HG03378 (cell line): Measurements from ENCODE around the gene DDA1.

Experiments used
- ATAC-seq: cut with Tn5 transposase; IDR thresholded peaks from one replicate; pipeline ENCODE4 v1.9.1; 2021; ENCODE audit warnings: mild to moderate bottlenecking, moderate library complexity; ENCODE audit not compliant: unreplicated experiment

Gene DDA1

DNA sequence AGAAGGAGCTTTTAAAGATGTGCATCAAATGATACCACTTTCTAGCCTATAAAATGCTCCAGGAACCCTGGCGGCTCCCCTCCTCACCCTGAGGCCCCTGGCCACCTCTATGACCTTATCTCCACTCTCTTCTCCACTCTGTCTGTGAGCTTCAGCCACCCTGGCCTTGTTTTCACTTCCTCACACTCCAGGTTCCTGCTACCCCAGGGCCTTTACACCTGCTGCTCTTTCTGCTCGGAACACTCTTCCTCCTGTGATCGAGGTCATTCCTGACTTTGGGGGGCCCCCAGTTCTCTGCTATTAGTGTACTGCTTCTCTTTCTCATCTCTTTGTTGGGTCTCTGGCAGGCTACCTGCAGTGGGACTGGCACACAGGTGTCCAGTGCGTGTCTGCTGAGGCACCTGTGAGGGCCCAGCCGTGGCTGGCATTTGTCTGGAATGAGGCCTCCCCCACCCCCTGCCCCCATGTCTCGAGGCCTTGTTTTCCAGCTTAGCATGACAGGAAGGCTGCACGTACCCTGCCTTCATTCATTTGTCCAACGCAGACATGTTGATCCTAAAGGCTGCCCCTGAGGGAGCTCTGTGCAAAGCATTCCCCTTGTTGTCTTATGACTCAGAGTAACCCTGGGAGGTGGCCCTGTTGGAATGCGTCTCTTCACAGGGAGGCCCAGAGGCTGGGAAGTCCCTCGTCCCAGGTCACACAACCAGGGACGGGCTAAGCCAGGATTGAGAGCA lies 2.3 kb downstream of the DDA1 start:
- ATAC-seq = no peak

DNA sequence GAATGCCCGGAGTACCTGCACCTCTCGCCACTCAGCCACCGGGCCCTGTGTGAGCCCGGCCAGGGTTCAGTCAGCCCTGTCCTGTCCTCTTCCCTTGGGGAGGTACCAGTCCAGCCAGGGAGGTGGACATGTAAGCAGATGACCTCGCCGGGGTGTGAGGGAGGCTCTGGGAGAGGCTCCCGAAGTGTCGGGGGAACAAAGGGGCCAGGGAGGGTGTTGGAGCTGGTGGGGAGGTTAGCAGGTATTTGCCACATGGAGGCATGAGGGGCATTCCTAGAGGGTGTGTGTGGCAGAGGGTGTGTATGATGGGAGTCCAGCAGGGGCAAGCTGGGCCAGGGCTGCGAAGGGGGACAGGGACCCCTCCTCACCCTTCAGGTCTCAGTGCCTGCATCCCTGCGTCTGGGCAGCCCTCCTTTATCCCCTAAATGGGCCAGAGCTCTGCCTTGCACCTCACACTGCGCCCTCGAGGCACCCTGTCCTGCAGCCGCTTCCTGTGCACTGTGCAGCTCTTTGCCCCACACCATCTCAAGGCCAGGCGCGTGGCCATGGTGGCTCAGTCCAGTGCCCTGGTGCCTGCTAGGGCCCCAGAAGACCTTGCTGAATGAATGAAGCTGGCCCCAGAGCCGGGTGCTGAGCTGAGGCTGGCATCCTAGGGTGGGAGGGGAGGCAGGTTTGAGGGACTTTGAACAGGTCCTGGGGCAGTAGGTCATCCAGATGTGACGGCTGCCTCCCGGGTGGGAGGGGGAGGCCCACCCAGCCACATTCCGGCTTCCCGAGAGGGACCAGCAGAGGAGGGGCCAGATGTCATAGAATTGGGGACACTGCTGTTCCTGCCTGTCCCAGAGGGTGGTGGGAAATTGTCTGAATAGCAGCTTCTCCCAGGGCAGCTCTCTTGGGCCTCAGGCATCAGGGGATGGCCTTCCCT lies 3.1 kb downstream of the DDA1 start:
- no peak for ATAC-seq

DNA sequence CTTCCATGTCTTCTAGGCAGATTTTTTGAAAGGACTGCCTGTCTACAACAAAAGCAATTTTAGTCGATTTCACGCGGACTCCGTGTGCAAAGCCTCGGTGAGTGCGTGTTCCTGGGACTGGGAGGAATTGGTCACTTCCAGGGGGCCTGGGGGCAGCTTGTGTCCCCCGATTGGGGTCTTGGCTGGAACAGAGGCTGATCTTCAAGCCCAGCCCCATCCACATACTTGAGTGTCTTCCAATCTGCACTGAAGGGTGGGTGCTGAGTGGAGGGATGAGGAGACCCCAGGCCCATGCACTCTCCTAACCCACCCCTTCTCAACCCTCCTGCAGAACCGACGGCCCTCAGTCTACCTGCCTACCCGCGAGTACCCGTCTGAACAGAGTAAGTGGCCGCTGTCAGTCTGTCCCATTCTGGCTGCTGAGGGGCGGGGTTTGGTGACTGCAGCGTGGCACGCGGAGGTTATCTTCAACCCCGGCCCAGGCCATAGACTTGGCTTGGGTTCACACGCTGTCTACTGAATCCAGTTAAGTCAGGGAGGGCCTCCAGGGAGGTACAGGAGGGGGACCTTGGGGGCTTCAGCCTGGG lies 4.7 kb downstream of the DDA1 start:
- ATAC-seq = no peak

DNA sequence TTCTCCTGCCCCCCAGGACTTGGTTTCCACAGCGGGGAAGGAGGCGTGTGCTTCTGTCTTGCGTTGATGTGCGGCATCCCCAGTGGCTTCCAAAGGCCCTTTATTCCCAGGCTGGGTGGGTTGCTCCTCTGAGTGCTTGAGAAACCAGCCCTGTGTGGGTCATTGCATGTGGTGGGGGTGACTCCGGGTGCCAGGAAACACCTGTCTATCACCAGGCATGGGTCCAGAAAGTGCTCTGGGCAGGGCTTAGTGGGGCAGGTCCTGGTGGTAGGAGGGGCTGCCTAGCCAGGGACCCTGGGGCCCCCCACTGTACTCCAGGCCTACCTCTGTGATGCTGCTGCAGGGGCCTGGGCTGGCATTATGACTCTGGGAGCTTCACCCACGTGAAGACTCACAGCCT lies 9.6 kb downstream of the DDA1 start:
- ATAC-seq = no peak

DNA sequence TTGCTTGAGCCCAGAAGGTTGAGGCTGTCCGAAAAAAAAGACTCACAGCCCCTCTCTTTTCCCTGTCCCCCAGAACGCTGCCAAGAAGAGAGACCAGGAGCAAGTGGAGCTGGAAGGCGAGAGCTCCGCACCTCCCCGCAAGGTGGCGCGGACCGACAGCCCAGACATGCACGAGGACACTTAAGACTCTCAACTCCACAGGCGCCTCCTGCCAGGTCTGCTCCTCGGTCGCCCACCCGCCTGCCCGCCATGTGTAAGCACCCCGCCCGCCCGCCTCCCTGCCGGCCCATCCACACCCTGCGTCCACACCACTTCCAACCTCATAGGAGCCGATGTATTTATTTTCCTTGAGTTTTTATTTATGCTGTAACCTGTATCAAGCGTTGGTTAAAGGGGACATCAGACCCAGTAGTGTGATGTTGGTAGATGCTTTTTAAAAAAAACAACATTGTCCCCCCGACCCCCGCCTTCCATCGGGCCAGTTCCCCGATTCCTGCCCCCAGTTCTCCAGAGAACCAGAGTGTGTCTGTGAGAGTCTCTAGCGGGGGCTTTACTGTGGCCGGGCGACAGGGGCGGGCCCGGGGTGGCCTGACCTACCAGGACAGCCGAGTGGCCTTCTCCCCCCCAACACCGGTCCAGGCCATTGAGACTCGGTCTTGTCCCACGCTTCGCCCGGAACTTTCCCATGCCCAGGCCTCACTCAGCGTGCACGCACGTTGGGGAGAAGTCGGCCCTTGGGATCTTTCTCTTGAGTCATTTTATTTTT lies 10.3 kb downstream of the DDA1 start:
- no peak for ATAC-seq

DNA sequence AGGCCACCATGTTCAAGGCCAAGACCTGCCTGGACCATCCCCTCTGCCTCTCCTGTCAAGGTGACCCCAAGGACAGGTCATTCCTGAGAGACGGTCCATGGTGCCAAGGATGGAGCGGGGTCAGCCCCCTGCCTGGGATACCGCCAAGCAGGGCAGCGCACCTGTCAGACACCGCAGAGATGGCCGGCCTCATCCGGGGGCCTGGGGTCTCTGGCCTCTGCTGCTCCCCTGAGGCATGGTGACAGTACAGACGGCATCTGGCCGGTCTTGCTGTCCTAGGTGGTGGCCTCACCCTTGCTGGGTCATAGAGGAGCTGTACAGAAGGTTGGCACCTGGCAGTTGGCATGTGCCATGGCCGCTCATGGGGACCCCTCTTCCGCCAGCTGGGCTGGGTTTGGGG lies 11.1 kb downstream of the DDA1 start:
- no peak for ATAC-seq

DNA sequence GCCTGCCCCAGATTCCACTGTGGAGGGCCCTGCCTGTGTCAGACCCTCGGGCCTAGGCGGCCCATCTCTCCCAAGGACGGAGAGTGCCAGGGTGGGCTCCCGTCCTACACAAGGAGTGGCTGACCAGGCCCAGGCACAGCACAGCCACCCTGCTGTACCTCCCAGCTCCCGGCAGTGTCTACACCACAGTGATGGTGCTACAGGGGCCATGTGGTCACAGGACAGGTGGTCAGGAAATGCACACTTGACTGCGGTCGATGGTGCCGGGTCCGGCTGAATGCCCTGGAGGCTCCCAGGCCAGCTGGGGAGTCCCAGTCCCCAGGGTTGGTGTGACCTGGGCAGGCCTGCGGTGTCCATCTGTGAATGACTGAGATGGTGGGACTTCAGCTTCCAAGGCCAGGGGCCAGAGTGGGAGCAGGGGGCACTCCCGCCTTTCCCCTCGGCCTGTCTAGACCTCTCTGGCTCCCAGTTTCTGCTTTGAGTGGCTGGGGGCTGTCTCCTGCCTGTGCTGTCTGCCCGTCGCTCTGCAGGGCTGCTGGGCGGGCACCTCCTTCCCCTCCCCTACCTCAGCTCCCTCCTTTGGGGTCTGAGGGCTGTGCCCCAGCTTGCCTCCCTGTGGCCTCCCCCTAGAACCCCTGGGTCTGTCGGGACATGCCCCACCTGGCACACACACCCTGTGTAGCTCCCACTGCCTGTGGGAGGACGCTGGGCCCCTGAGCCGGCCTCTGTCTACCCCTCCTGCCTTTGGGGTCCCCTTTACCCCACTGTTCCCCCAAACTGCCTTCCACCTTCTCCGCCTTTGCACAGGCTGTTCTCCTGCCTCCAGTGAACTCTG lies 12.5 kb downstream of the DDA1 start:
- no peak for ATAC-seq

DNA sequence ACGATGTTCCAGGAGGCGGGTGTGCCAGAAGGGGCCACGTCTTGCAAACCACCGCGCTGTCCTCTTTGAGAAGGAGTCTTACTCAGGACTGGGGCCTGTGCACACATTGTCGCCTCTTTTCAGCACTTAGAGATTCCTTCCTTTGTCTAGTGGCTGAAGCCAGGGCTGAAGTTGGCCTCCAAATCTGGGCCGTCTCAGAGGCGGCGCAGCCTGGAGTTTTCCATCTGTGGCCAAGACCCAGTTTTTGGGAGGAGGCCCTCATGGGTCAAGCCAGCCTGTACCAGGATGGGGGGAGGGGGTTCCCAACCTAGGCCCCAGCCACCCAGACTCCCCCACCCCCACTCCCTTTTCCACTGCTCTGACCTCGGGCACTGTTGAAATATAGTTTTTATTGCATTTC lies 13.5 kb downstream of the DDA1 start:
- no peak for ATAC-seq

DNA sequence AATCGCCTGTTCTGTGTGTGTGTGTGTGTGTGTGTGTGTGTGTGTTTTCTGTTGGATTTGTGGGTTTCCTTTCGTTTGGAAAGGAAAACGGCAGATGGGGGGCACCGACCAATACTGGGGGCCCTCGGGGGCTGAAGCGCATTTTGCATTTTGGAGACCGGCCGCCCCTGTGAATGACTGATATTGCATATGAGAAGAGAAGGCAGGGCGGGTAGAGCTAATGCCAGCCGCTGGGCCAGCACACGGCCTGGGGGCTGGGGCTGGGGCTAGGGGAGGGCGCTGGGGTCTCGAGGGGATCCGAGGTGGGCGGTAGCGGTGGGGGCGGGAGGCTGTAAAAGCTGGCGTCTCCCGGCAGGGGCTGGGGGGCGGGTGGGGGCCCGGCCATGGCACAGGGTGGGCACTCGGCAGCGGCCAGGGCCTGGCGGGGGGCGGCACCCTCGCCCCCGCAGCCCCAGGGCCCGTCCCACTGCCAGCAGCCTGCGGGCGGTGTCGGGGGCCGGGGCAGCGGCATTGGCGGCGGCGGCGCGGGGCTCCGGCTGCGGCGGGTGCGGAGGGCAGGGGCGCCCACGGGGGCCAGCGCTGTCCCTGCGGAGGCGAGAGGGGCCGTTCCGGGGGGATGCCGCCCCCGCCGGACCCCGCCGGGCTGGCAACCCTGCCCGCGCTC lies 14.1 kb downstream of the DDA1 start:
- ATAC-seq = no peak

DNA sequence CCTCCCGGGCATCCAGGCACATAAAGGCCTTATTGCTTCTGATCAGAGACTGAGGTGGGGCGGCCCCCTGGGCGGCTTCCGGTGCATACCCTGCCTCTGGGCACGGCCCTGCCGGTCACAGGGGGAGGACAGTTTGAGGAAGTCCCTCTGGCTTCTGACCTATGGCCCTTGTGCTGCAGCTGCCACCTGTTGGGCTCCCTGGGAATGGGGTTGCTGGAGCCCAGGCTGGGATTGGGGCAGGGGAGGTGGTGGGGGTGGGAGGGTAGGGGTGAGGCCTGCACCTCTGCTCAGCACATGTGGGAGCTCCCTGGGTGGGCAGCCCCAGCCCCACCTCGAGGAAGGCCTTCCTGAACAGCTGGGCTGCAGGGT lies 14.6 kb downstream of the DDA1 start:
- no peak for ATAC-seq

DNA sequence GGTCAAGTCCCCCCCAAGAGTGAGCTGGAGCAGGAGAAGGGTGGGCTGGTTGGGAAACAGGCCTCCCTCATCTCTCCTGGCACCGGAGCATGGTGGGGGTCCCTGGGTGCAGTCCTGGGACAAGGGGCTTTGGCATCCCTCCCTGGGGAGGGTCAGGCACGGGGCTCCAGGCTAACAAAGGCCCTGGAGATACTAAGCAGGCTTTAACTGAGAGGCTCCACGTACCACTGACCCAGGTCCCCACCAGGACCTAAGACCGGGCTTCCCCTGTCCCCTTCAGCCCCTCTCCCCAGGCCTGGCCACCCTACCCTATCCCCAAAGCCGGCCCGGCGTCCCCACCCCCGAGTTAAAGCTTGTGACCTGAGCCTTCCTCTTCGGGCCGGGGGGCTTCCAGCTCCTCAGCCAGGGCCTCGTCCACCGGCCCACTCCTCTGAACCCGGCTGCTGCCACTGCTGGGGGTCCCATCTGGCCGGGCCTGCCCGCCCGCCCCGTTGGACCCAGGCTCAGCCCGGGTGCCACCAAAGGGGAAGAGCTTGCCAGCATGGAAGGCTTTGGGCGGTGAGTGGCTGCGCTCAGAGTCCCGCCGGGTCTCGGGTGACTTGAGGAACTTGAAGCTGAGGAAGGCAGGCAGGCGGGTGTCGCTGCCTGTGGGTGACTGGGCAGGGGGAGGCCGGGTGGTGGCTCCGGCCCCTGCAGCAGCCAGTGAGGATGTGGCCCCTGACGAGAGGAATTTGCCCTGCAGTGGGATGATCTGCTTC lies 15.2 kb downstream of the DDA1 start:
- no peak for ATAC-seq

DNA sequence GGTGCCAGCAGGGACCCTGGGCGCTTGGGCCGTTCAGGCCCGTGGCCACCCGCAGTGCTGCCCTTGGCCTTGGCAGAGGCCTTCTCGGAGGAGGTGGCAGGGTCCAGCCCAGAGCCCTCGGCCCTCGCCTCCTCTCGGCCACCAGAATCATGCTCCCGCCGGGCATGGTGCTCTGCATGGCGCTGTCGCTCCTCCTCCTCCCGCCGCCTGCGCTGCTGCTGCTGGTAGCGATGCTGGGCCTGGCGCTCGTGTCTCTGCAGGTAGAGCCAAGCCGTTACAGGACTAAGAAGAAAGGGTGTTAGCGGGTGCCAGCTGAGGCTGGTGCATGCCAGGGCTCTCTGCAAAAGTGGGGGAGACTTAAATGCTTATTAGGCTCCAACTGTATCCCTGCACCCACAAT lies 15.8 kb downstream of the DDA1 start:
- ATAC-seq = no peak

DNA sequence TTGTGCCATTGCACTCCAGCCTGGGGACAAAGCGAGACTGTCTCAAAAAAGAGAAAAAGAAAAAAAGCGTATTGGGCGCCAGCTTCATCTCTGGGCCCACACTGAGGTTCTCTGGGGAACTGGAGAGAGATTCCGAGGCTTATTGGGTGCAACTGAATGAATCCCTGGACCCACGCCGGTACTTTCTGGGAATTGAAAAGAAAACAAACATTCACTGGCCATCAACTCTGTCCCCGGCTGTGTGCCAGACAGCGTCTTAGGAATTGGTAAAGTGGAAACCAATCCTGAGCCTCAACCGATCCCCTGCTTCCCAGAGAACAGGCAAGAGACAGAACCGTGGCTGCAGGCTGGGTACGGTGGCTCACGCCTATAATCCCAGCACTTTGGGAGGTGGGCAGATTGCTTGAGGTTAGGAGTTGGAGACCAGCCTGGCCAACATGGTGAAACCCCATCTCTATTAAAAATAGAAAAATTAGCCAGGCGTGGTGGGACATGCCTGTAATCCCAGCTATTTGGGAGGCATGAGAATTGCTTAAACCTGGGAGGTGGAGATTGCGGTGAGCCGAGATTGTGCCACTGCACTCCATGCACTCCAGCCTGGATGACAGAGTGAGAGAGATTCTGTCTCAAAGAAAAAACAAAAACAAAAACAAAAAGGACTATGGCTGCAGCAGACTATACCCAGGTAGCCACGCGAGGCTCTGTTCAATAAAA lies 16.7 kb downstream of the DDA1 start:
- no peak for ATAC-seq

DNA sequence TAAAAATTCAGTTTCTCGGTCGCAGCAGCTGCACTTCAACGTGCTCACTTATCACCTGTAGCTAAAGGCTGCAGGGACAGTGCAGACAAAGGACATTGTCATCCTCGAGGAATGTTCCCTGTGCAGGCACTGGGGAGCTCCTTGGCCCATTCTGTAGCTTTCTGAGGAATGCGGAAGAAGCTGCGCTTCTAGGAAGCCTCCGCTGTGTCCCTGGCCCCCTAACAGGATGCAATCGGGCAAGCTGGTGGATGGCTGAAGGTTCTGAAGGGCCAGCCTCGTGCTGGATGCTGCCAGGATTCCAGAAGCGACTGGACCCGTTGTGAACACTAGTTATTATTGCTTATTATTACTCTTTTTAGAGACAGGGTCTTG lies 17.2 kb downstream of the DDA1 start:
- no peak for ATAC-seq

DNA sequence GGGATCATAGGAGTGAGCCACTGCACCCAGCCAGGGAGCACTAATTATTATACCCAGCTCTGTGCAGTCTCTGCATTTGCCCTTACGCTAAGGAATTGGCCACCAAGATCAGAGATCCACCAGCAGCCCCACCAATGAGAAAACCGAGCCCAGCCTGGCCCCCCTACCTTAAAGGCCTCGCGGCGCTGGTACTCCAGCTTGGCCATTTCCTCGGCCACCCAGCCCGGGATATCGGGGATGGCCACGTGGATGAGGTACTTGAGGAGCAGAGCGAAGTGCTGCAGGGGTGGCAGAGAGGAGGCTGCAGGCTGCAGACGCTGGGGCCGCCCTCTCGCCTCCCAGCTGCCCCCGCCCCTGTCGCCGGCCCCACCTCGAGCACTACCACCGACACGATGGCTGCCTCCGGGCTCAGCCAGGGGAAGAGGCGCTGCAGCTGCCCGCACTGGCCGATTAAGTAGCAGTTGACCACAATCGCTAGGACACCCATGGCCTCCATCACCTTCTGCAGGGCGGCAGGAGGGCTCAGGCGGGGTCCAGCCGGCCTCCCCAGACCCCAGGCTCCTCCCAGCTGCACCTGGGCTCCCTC lies 17.8 kb downstream of the DDA1 start:
- ATAC-seq = no peak

DNA sequence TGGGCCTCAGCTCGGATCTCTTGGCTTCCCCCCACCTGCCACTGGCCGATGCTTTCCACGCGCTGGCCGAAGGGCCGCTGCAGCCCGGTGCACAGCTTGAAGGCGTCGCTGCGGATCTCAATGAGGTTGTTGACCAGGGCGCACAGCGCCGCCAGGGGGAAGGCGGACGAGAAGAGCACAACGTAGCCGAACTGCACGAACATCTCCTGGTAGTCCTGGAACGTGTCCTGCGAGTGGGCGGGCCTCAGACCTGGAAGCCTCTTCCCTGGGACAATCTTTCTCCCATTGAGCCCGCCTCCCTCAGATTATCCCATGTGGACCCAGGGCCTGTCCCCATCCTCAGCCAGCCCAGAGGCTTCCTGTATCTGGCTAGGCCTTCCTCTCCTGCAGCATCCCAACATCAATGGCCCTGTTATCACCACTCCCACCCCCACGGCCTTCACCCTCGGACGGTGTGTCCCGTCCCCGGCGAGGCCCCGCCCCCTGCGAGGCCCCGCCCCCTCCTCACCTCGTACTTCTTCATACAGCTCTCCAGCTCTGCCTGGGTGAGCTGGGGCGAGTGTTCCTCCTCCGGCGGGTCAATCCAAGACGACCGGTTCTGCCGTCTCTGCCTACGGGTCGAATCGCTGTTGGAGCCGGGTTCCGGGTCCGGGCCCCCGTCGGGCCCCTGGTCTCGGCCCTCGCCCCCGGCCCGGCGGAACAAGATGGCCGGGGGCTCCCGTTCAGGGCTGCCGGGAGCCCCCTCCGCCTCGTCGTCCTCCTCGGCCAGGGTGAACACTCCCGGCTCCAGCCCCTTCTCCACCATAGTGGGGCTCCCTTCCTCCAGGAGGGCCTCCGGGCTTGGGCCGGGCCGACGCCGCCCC lies 18.5 kb downstream of the DDA1 start:
- ATAC-seq = no peak
